GM23338 (cell line): Measurements from ENCODE around the gene PTPN13. TPM values are rescaled to one million over a fixed set of nuclear protein-coding genes. Genes with fewer than 3 reads are reported as not detected.

Source experiments
- ATAC-seq: fragments of 200-7000 bp; cut with Tn5 transposase; 3 replicates; pipeline ENCODE4 v1.9.1; 2020
- DNase-seq: peaks from one replicate; pipeline ENCODE4 v3.0.0-alpha.2; 2015; ENCODE audit warnings: low spot score
- H2AFZ ChIP-seq: fragments of 200-600 bp; sonication (generic); 2 replicates; pipeline ENCODE4 v1.8.0; 2016; ENCODE audit warnings: antibody characterized with exemption, mild to moderate bottlenecking, moderate library complexity
- H3F3A ChIP-seq: fragments of 200-600 bp; sonication (generic); replicated peaks from 2 replicates; pipeline ENCODE4 v1.8.0; 2017; ENCODE audit warnings: antibody characterized with exemption, mixed run types, low read depth
- H3K27ac ChIP-seq: fragments of 200-600 bp; sonication (generic); 2 replicates; pipeline ENCODE4 v1.6.1; 2016; ENCODE audit warnings: low read depth
- H3K27me3 ChIP-seq: fragments of 200-600 bp; sonication (generic); 2 replicates; pipeline ENCODE4 v1.8.0; 2016; ENCODE audit warnings: mild to moderate bottlenecking, mixed run types, moderate library complexity; ENCODE audit not compliant: insufficient read depth
- H3K36me3 ChIP-seq: fragments of 200-600 bp; sonication (generic); 2 replicates; pipeline ENCODE4 v1.8.0; 2016; ENCODE audit warnings: mild to moderate bottlenecking; ENCODE audit not compliant: insufficient read depth
- H3K4me1 ChIP-seq: fragments of 200-600 bp; sonication (generic); 2 replicates; pipeline ENCODE4 v1.8.0; 2016; ENCODE audit warnings: mild to moderate bottlenecking, moderate library complexity; ENCODE audit not compliant: insufficient read depth
- H3K4me2 ChIP-seq: fragments of 200-600 bp; sonication (generic); 2 replicates; pipeline ENCODE4 v1.7.1; 2017; ENCODE audit warnings: mixed run types
- H3K4me3 ChIP-seq: fragments of 200-600 bp; sonication (generic); 2 replicates; pipeline ENCODE4 v1.6.1; 2016; ENCODE audit warnings: mixed run types
- H3K79me2 ChIP-seq: fragments of 200-600 bp; sonication (generic); replicated peaks from 2 replicates; pipeline ENCODE4 v1.8.0; 2017; ENCODE audit warnings: mild to moderate bottlenecking; ENCODE audit not compliant: insufficient read depth
- H3K9me2 ChIP-seq: fragments of 200-600 bp; sonication (generic); 2 replicates; pipeline ENCODE4 v1.8.0; 2017; ENCODE audit not compliant: insufficient read depth
- H4K20me1 ChIP-seq: fragments of 200-600 bp; sonication (generic); replicated peaks from 2 replicates; pipeline ENCODE4 v1.8.0; 2017; ENCODE audit warnings: mild to moderate bottlenecking; ENCODE audit not compliant: insufficient read depth
- H3K27ac Mint-ChIP-seq: 2 replicates; pipeline ENCODE4 v1.8.0; 2020; ENCODE audit warnings: inconsistent platforms, mild to moderate bottlenecking, moderate library complexity, mixed read lengths
- H3K27me3 Mint-ChIP-seq: 3 replicates; pipeline ENCODE4 v1.8.0; 2022; ENCODE audit warnings: low read depth, mild to moderate bottlenecking, moderate library complexity, mixed read lengths, inconsistent platforms; ENCODE audit not compliant: insufficient read depth, poor library complexity
- H3K36me3 Mint-ChIP-seq: 3 replicates; pipeline ENCODE4 v1.8.0; 2021; ENCODE audit warnings: low read depth, mild to moderate bottlenecking, inconsistent platforms, moderate library complexity, mixed read lengths
- H3K4me1 Mint-ChIP-seq: 3 replicates; pipeline ENCODE4 v1.8.0; 2020; ENCODE audit warnings: mild to moderate bottlenecking, inconsistent platforms, mixed read lengths
- H3K4me3 Mint-ChIP-seq: 3 replicates; pipeline ENCODE4 v1.8.0; 2021; ENCODE audit warnings: moderate library complexity, mild to moderate bottlenecking, inconsistent platforms, mixed read lengths
- H3K9me3 Mint-ChIP-seq: 3 replicates; pipeline ENCODE4 v1.8.0; 2020; ENCODE audit warnings: moderate library complexity, mild to moderate bottlenecking, inconsistent platforms, mixed read lengths
- CREB1 ChIP-seq: fragments of 250-450 bp; sonication (Bioruptor Pico); IDR thresholded peaks from 2 replicates; pipeline ENCODE4 v1.5.0; 2020; ENCODE audit warnings: low read depth, mild to moderate bottlenecking, moderate library complexity
- EZH2phosphoT487 ChIP-seq: fragments of 200-600 bp; sonication (generic); IDR thresholded peaks from one replicate; pipeline ENCODE4 v1.8.1; 2018; ENCODE audit warnings: antibody characterized with exemption; ENCODE audit not compliant: unreplicated experiment
- JUNB ChIP-seq: IDR thresholded peaks from one replicate; pipeline ENCODE4 v1.6.1; 2016; ENCODE audit warnings: antibody characterized with exemption; ENCODE audit not compliant: unreplicated experiment
- NANOG ChIP-seq: IDR thresholded peaks from 2 replicates; pipeline ENCODE4 v1.6.1; 2016; ENCODE audit warnings: antibody characterized with exemption, borderline replicate concordance
- REST ChIP-seq: IDR thresholded peaks from one replicate; pipeline ENCODE4 v1.6.1; 2018; ENCODE audit warnings: antibody characterized with exemption; ENCODE audit not compliant: unreplicated experiment
- STAT1 ChIP-seq: IDR thresholded peaks from one replicate; pipeline ENCODE4 v1.6.1; 2016; ENCODE audit warnings: antibody characterized with exemption; ENCODE audit not compliant: unreplicated experiment
- ZNF114 ChIP-seq: fragments of 250-450 bp; sonication (Bioruptor Pico); IDR thresholded peaks from 2 replicates; pipeline ENCODE4 v1.5.0; 2020; ENCODE audit warnings: mild to moderate bottlenecking, moderate library complexity
- ZNF331 ChIP-seq: fragments of 250-450 bp; sonication (Bioruptor Pico); IDR thresholded peaks from 2 replicates; pipeline ENCODE4 v1.5.0; 2020; ENCODE audit warnings: low read depth, mild to moderate bottlenecking, moderate library complexity
- ZNF462 ChIP-seq: fragments of 250-450 bp; sonication (Bioruptor Pico); IDR thresholded peaks from 2 replicates; pipeline ENCODE4 v1.5.0; 2020; ENCODE audit warnings: mild to moderate bottlenecking, moderate library complexity
- polyA plus RNA-seq: library from polyadenylated mRNA; unstranded; fragments of >200 nt; fragmentation: Nextera tagmentation; extraction: Ambion mirVana; gene quantifications from 2 replicates; pipeline ENCODE4 v1.2.1, GENCODE V29; 2016
- total RNA-seq: library from RNA; depleted of rRNA; stranded (reverse); fragments of >200 nt; shearing (Covaris generic); gene quantifications from 2 replicates; pipeline ENCODE4 v1.2.3, GENCODE V29; 2014

The PTPN13 gene
- total and polyA plus RNA-seq, 2 experiments from 2014 or later = 12.6 to 49.9 TPM

GRCh38 chr4:86706923-86707597, 112.9 kb downstream of the PTPN13 start:
- Mint-ChIP-seq H3K9me3 (no peaks in the 10 kb centered on the region), H3K4me3 (no peak overlapping the region), H3K4me1 (no peaks in the 10 kb centered on the region), H3K27ac (no peak overlapping the region), H3K27me3 (no peaks in the 10 kb centered on the region), H3K36me3 (no peaks in the 10 kb centered on the region)
- Histone ChIP-seq H3K27ac (no peak overlapping the region), H3K79me2 (no peaks in the 10 kb centered on the region), H3F3A (no peaks in the 10 kb centered on the region), H3K4me1 (no peaks in the 10 kb centered on the region), H2AFZ (no peak overlapping the region), H3K4me2 (no peak overlapping the region), H3K27me3 (no peaks in the 10 kb centered on the region), H4K20me1 (no peaks in the 10 kb centered on the region), H3K4me3 (no peak overlapping the region), H3K9me2 (no peaks in the 10 kb centered on the region), H3K36me3 (no peaks in the 10 kb centered on the region)
- DNase-seq (no peak), ATAC-seq (no peak)
- TF ChIP-seq ZNF462 (no peak), NANOG (no peak), ZNF331 (CRISPR knock-in tag) (no peak), CREB1 (CRISPR knock-in tag) (no peak), JUNB (no peak), REST (no peak), STAT1 (no peak), ZNF114 (CRISPR knock-in tag) (no peak), EZH2phosphoT487 (no peak)
